HCT116 (cell line): ENCODE data around the gene PEAK1. TPM values are rescaled to one million over a fixed set of nuclear protein-coding genes. Genes with fewer than 3 reads are reported as not detected.

Source experiments
- ATAC-seq: fragments of 200-7000 bp; cut with Tn5 transposase; 2 replicates; pipeline ENCODE4 v1.9.1; 2020; ENCODE audit warnings: mild to moderate bottlenecking, moderate library complexity
- BruUV-seq: library from RNA; stranded (reverse); fragments of 400-500 nt; replicated peaks from 2 replicates; lab custom pipeline; 2021; lab: Mats Ljungman, UMichigan
- CTCF ChIA-PET: fragments of 300-600 bp; sonication (Branson Sonifier 250); formaldehyde crosslinking; loops from one replicate; lab custom pipeline; 2021; ENCODE audit warnings: antibody characterized with exemption; lab: Charles Lee
- POLR2A ChIA-PET: fragments of 300-600, 350-600 bp; sonication (Branson Sonifier 250); formaldehyde crosslinking; loops from one replicate; lab custom pipeline; 2021; ENCODE audit warnings: antibody characterized with exemption; lab: Charles Lee
- RAD21 ChIA-PET, 2 experiments: fragments of 300-600 bp; sonication (Branson Sonifier 250); formaldehyde crosslinking; loops; one replicate each; lab custom pipeline; 2023; ENCODE audit warnings: low total read pairs in 2 of 2; ENCODE audit not compliant: uncharacterized antibody in 2 of 2, unreplicated experiment in 2 of 2, low non-redundant PET in 1 of 2; lab: Charles Lee
- DNase-seq: peaks from one replicate; pipeline ENCODE4 v3.0.0-alpha.2; 2010; ENCODE audit warnings: low read depth, low spot score
- H2AFZ ChIP-seq: fragments of 200-600 bp; shearing (Covaris generic), sonication (generic); 2 replicates; pipeline ENCODE4 v1.6.1; 2017; ENCODE audit warnings: low read depth, mixed run types, mixed read lengths, antibody characterized with exemption, low read length; ENCODE audit not compliant: poor library complexity, severe bottlenecking
- H3K27ac ChIP-seq: 2 replicates; pipeline ENCODE4 v1.5.1; 2012; ENCODE audit warnings: low read depth, low read length
- H3K27me3 ChIP-seq: fragments of 200-600 bp; sonication (generic); 2 replicates; pipeline ENCODE4 v1.6.1; 2016; ENCODE audit warnings: mixed run types, low read length, mixed read lengths; ENCODE audit not compliant: insufficient read depth
- H3K36me3 ChIP-seq, 2 experiments: fragments of 200-500 bp in 1 of 2; fragments of 200-600 bp in 1 of 2; sonication (Bioruptor generic) in 1 of 2; sonication (generic) in 1 of 2; 2 replicates each; pipeline versions ENCODE4 v1.5.1 to v1.6.1; 2014 to 2016; ENCODE audit warnings: low read length in 2 of 2, inconsistent platforms in 1 of 2, mixed read lengths in 1 of 2, mixed run types in 1 of 2; ENCODE audit not compliant: insufficient read depth in 2 of 2, control insufficient read depth in 1 of 2
- H3K4me1 ChIP-seq, 2 experiments: fragments of 200-600 bp in 1 of 2; sonication (generic) in 1 of 2; 2 replicates each; pipeline versions ENCODE4 v1.5.1 to v1.6.1; 2012 to 2017; ENCODE audit warnings: low read length in 2 of 2, inconsistent platforms in 1 of 2, mild to moderate bottlenecking in 1 of 2, mixed read lengths in 1 of 2, mixed run types in 1 of 2, moderate library complexity in 1 of 2; ENCODE audit not compliant: insufficient read depth in 2 of 2, control insufficient read depth in 1 of 2
- H3K4me2 ChIP-seq: fragments of 200-600 bp; sonication (generic); 2 replicates; pipeline ENCODE4 v1.6.1; 2017; ENCODE audit warnings: mixed run types, low read length, mixed read lengths
- H3K4me3 ChIP-seq, 2 experiments: fragments of 200-600 bp in 1 of 2; sonication (generic) in 1 of 2; replicated peaks in 1 of 2; 2 replicates each; pipeline ENCODE4 v1.5.1; 2011 to 2016; ENCODE audit warnings: low read length in 2 of 2, control low read depth in 1 of 2, low read depth in 1 of 2, mild to moderate bottlenecking in 1 of 2, mixed read lengths in 1 of 2, mixed run types in 1 of 2
- H3K79me2 ChIP-seq: fragments of 200-600 bp; sonication (generic); 2 replicates; pipeline ENCODE4 v1.6.1; 2017; ENCODE audit warnings: mild to moderate bottlenecking, mixed run types, low read length, moderate library complexity, mixed read lengths; ENCODE audit not compliant: insufficient read depth
- H3K9ac ChIP-seq: fragments of 200-600 bp; sonication (generic); 2 replicates; pipeline ENCODE4 v1.6.1; 2016; ENCODE audit warnings: low read length, mixed read lengths
- H3K9me2 ChIP-seq: fragments of 200-600 bp; sonication (generic), shearing (Covaris generic); 2 replicates; pipeline ENCODE4 v1.6.1; 2017; ENCODE audit warnings: mixed run types, mild to moderate bottlenecking, moderate library complexity; ENCODE audit not compliant: insufficient read depth
- H3K9me3 ChIP-seq, 2 experiments: fragments of 200-500 bp in 1 of 2; fragments of 200-600 bp in 1 of 2; sonication (Bioruptor generic) in 1 of 2; sonication (generic) in 1 of 2; 2 replicates each; pipeline ENCODE4 v1.6.1; 2014 to 2017; ENCODE audit warnings: low read length in 2 of 2, mixed read lengths in 2 of 2, inconsistent platforms in 1 of 2, low read depth in 1 of 2, mild to moderate bottlenecking in 1 of 2, mixed run types in 1 of 2, moderate library complexity in 1 of 2; ENCODE audit not compliant: control insufficient read depth in 1 of 2, insufficient read depth in 1 of 2
- H4K20me1 ChIP-seq: fragments of 200-600 bp; sonication (generic), shearing (Covaris generic); 2 replicates; pipeline ENCODE4 v1.6.1; 2017; ENCODE audit warnings: mixed run types, mild to moderate bottlenecking, moderate library complexity; ENCODE audit not compliant: insufficient read depth
- CBX3 ChIP-seq: IDR thresholded peaks from 2 replicates; pipeline ENCODE4 v1.6.1; 2012; ENCODE audit warnings: low read depth
- EGR1 ChIP-seq: IDR thresholded peaks from 2 replicates; pipeline ENCODE4 v1.6.1; 2012; ENCODE audit warnings: low read depth
- JUND ChIP-seq: IDR thresholded peaks from 2 replicates; pipeline ENCODE4 v1.6.1; 2012
- MAX ChIP-seq: IDR thresholded peaks from 2 replicates; pipeline ENCODE4 v1.6.1; 2012
- POLR2A ChIP-seq: IDR thresholded peaks from 2 replicates; pipeline ENCODE4 v1.7.0; 2011; ENCODE audit warnings: borderline replicate concordance; ENCODE audit not compliant: insufficient read depth, insufficient read length; ENCODE audit errors: extremely low read depth
- SP1 ChIP-seq: IDR thresholded peaks from 2 replicates; pipeline ENCODE4 v1.6.1; 2012; ENCODE audit warnings: low read depth
- SRF ChIP-seq: IDR thresholded peaks from 2 replicates; pipeline ENCODE4 v1.6.1; 2012; ENCODE audit warnings: low read depth
- TCF7L2 ChIP-seq: IDR thresholded peaks from 2 replicates; pipeline ENCODE4 v1.7.0; 2011; ENCODE audit warnings: borderline replicate concordance, inconsistent platforms; ENCODE audit not compliant: insufficient read depth, insufficient read length; ENCODE audit errors: extremely low read depth
- YY1 ChIP-seq: IDR thresholded peaks from 2 replicates; pipeline ENCODE4 v1.6.1; 2011; ENCODE audit warnings: low read length, low read depth, moderate library complexity, mild to moderate bottlenecking; ENCODE audit not compliant: insufficient replicate concordance; ENCODE audit errors: extremely low read depth
- ZFX ChIP-seq: fragments of 450-650 bp; IDR thresholded peaks from 2 replicates; pipeline ENCODE4 v1.6.1; 2017
- ZNF274 ChIP-seq: fragments of 200-500 bp; sonication (Bioruptor generic); IDR thresholded peaks from 2 replicates; pipeline ENCODE4 v1.6.1; 2014; ENCODE audit warnings: mild to moderate bottlenecking, low read depth, low read length, inconsistent platforms
- intact Hi-C: fragments of 100-400 bp; cut with micrococcal nuclease; formaldehyde crosslinking; loops from 2 replicates; pipeline ENCODE4 v1.10.0; 2022
- total RNA-seq: library from RNA; stranded (reverse); gene quantifications from one replicate; pipeline ENCODE4 v1.2.1, GENCODE V29; 2021; ENCODE audit not compliant: unreplicated experiment
- TF ChIP-seq, protein P1 (sequence below): IDR thresholded peaks from 2 replicates; pipeline ENCODE4 v1.6.1; 2012
- TF ChIP-seq, protein P2 (sequence below): IDR thresholded peaks from 2 replicates; pipeline ENCODE4 v1.6.1; 2011; ENCODE audit warnings: mild to moderate bottlenecking, low read length, moderate library complexity; ENCODE audit not compliant: insufficient replicate concordance; ENCODE audit errors: extremely low read depth
- TF ChIP-seq, protein P3 (sequence below): IDR thresholded peaks from 2 replicates; pipeline ENCODE4 v1.6.1; 2012; ENCODE audit warnings: low read depth

PEAK1 gene
- total RNA-seq, 1 experiment from 2014 or later, result 23.4 TPM

DNA sequence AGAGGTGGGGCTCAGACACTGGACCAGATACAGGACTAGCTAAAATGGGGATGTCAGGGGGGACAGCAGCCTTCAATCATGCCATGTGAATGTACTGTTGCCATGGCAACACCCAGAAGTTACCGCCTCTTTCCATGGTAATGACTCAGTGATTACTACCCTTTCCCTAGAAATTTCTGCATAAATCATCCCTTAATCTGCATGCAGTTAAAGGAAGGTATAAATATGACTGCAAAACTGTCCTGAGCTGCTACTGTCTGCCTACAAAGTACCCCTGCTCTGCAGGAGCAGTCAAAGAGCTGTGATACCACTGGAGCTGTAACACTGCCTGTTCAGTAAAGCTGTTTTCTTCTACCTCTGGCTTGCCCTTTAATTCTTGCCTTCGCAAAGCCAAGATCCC, 168.2 kb downstream of the PEAK1 start:
- Histone ChIP-seq H3K9me2 (no peaks in the 10 kb centered on the region), H3K4me1 (no peaks in the 10 kb centered on the region)
- ATAC-seq, result no peak
- BruUV-seq, result no TSS peak
- TF ChIP-seq ZNF274, result no peak
- no peak for TF ChIP-seq JUND
- TF ChIP-seq, protein P1, sequence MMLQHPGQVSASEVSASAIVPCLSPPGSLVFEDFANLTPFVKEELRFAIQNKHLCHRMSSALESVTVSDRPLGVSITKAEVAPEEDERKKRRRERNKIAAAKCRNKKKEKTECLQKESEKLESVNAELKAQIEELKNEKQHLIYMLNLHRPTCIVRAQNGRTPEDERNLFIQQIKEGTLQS, result no peak
- TF ChIP-seq CBX3, result no peak
- TF ChIP-seq POLR2A, result no peak
- TF ChIP-seq, protein P2, sequence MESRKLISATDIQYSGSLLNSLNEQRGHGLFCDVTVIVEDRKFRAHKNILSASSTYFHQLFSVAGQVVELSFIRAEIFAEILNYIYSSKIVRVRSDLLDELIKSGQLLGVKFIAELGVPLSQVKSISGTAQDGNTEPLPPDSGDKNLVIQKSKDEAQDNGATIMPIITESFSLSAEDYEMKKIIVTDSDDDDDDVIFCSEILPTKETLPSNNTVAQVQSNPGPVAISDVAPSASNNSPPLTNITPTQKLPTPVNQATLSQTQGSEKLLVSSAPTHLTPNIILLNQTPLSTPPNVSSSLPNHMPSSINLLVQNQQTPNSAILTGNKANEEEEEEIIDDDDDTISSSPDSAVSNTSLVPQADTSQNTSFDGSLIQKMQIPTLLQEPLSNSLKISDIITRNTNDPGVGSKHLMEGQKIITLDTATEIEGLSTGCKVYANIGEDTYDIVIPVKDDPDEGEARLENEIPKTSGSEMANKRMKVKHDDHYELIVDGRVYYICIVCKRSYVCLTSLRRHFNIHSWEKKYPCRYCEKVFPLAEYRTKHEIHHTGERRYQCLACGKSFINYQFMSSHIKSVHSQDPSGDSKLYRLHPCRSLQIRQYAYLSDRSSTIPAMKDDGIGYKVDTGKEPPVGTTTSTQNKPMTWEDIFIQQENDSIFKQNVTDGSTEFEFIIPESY, result no peak
- TF ChIP-seq SRF, result no peak
- no peak for TF ChIP-seq TCF7L2
- TF ChIP-seq SP1, result no peak
- no peak for TF ChIP-seq YY1
- TF ChIP-seq EGR1, result no peak
- TF ChIP-seq MAX, result no peak
- no peak for TF ChIP-seq ZFX
- TF ChIP-seq, protein P3, sequence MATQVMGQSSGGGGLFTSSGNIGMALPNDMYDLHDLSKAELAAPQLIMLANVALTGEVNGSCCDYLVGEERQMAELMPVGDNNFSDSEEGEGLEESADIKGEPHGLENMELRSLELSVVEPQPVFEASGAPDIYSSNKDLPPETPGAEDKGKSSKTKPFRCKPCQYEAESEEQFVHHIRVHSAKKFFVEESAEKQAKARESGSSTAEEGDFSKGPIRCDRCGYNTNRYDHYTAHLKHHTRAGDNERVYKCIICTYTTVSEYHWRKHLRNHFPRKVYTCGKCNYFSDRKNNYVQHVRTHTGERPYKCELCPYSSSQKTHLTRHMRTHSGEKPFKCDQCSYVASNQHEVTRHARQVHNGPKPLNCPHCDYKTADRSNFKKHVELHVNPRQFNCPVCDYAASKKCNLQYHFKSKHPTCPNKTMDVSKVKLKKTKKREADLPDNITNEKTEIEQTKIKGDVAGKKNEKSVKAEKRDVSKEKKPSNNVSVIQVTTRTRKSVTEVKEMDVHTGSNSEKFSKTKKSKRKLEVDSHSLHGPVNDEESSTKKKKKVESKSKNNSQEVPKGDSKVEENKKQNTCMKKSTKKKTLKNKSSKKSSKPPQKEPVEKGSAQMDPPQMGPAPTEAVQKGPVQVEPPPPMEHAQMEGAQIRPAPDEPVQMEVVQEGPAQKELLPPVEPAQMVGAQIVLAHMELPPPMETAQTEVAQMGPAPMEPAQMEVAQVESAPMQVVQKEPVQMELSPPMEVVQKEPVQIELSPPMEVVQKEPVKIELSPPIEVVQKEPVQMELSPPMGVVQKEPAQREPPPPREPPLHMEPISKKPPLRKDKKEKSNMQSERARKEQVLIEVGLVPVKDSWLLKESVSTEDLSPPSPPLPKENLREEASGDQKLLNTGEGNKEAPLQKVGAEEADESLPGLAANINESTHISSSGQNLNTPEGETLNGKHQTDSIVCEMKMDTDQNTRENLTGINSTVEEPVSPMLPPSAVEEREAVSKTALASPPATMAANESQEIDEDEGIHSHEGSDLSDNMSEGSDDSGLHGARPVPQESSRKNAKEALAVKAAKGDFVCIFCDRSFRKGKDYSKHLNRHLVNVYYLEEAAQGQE, result no peak
- TF ChIP-seq, all 23 proteins: peak for 0
- Histone ChIP-seq H2AFZ (no peak overlapping the region), H3K4me3 (no peak overlapping the region), H3K9ac (no peak overlapping the region), H3K79me2 (no peaks in the 10 kb centered on the region), H3K27ac (no peak overlapping the region), H3K4me2 (no peak overlapping the region), H3K27me3 (no peaks in the 10 kb centered on the region), H3K9me3 (no peaks in the 10 kb centered on the region), H4K20me1 (no peaks in the 10 kb centered on the region), H3K36me3 (no peaks in the 10 kb centered on the region)
- ChIA-PET CTCF (no interaction called here), RAD21 (no interaction called here), POLR2A (no interaction called here)
- intact Hi-C loops, result no loop called here
- DNase-seq, result no peak
